Fibroblast of lung (primary cell): ENCODE measurements around the gene APAF1. TPM values are rescaled to one million over a fixed set of nuclear protein-coding genes. Genes with fewer than 3 reads are reported as not detected.

Experiments
- DNase-seq, 2 donors: peaks; one replicate each; pipeline versions ENCODE4 v3.0.0 to v3.0.0-alpha.2; 2010; ENCODE audit warnings: low read depth in 2 of 2
- H2AFZ ChIP-seq: 2 replicates; pipeline ENCODE4 v1.5.1; 2012; ENCODE audit warnings: low read length, control low read depth, inconsistent platforms
- H3K27ac ChIP-seq: 2 replicates; pipeline ENCODE4 v1.5.1; 2011; ENCODE audit warnings: low read length, control low read depth; ENCODE audit not compliant: insufficient read depth
- H3K27me3 ChIP-seq: 2 replicates; pipeline ENCODE4 v1.5.1; 2011; ENCODE audit warnings: mild to moderate bottlenecking, low read length; ENCODE audit not compliant: control insufficient read depth, insufficient read depth
- H3K36me3 ChIP-seq: 2 replicates; pipeline ENCODE4 v1.5.1; 2011; ENCODE audit warnings: low read length; ENCODE audit not compliant: control insufficient read depth, insufficient read depth
- H3K4me1 ChIP-seq: 2 replicates; pipeline ENCODE4 v1.5.1; 2011; ENCODE audit warnings: low read length; ENCODE audit not compliant: control insufficient read depth, insufficient read depth; ENCODE audit errors: extremely low read depth
- H3K4me2 ChIP-seq: 2 replicates; pipeline ENCODE4 v1.5.1; 2011; ENCODE audit warnings: low read length, control low read depth; ENCODE audit not compliant: insufficient read depth; ENCODE audit errors: extremely low read depth
- H3K4me3 ChIP-seq, 4 experiments: fragments of 200-600 bp in 1 of 4; sonication (generic) in 1 of 4; replicated peaks in 1 of 4; 2 replicates each; pipeline ENCODE4 v1.5.1; 2011 to 2016; ENCODE audit warnings: low read length in 4 of 4, low read depth in 3 of 4, mild to moderate bottlenecking in 3 of 4, control low read depth in 2 of 4, inconsistent platforms in 1 of 4, mixed read lengths in 1 of 4; ENCODE audit not compliant: insufficient read depth in 1 of 4; ENCODE audit errors: control extremely low read depth in 1 of 4
- H3K79me2 ChIP-seq: 2 replicates; pipeline ENCODE4 v1.5.1; 2012; ENCODE audit warnings: mild to moderate bottlenecking, low read length, inconsistent platforms; ENCODE audit not compliant: control insufficient read depth, insufficient read depth
- H3K9ac ChIP-seq: 2 replicates; pipeline ENCODE4 v1.5.1; 2011; ENCODE audit warnings: mild to moderate bottlenecking, low read length, control low read depth; ENCODE audit not compliant: insufficient read depth
- H3K9me3 ChIP-seq: 2 replicates; pipeline ENCODE4 v1.5.1; 2012; ENCODE audit warnings: low read depth, low read length; ENCODE audit not compliant: control insufficient read depth, insufficient read depth
- H4K20me1 ChIP-seq: 2 replicates; pipeline ENCODE4 v1.5.1; 2011; ENCODE audit warnings: low read length; ENCODE audit not compliant: control insufficient read depth, insufficient read depth; ENCODE audit errors: extremely low read depth
- CTCF ChIP-seq, 2 donors: IDR thresholded peaks in 1 of 2; conservative IDR thresholded peaks in 1 of 2; 1 replicate in 1 of 2; 2 replicates in 1 of 2; pipeline ENCODE4 v1.5.1; 2011 to 2012; ENCODE audit warnings: low read length in 2 of 2, control low read depth in 1 of 2, inconsistent platforms in 1 of 2, low read depth in 1 of 2, mild to moderate bottlenecking in 1 of 2
- EZH2 ChIP-seq: IDR thresholded peaks from 2 replicates; pipeline ENCODE4 v1.5.1; 2012; ENCODE audit warnings: low read length, control low read depth, mild to moderate bottlenecking; ENCODE audit errors: missing control alignments
- polyA plus RNA-seq, 2 donors: library from polyadenylated mRNA; depleted of rRNA in 1 of 2; stranded (reverse) in 1 of 2; unstranded in 1 of 2; fragments of >200 nt; gene quantifications; 2 replicates each; pipeline ENCODE4 v1.2.1, GENCODE V29; 2011 to 2012; ENCODE audit warnings: missing spikeins in 1 of 2
- total RNA-seq: library from RNA; depleted of rRNA; stranded (reverse); fragments of >200 nt; gene quantifications from 2 replicates; pipeline ENCODE4 v1.2.1, GENCODE V29; 2014

Gene APAF1
- total and polyA plus RNA-seq, 2 donors (not counting 1 experiment from before 2014, with no cell fraction given): 13.6 to 23.3 TPM

- H3K27me3 ChIP-seq: no peaks in the 10 kb centered on the region
- no peaks in the 10 kb centered on the region for H3K36me3 ChIP-seq
- H4K20me1 ChIP-seq: no peaks in the 10 kb centered on the region
- TF ChIP-seq CTCF (conservative IDR thresholded peaks at IDR 0.05 in 1 of 2, IDR thresholded peaks at IDR 0.05 in 1 of 2; ENCODE audit: low read depth in 1 of 2, low read length in 2 of 2): no peak
- no peak overlapping the region for H2AFZ ChIP-seq
- H3K27ac ChIP-seq: no peak overlapping the region
- H3K4me3 ChIP-seq: no peak overlapping the region
- no peaks in the 10 kb centered on the region for H3K9me3 ChIP-seq
- no peak overlapping the region for H3K9ac ChIP-seq
- DNase-seq: peak in 1 of 2 donors; percentile 48
- peaks cover 5% of the 10 kb centered on the region for H3K4me1 ChIP-seq
- no peak overlapping the region for H3K4me2 ChIP-seq
- H3K79me2 ChIP-seq: no peaks in the 10 kb centered on the region
Measured at GRCh38 chr12:98738002-98738401, 92.9 kb downstream of the APAF1 start.

- Histone ChIP-seq H4K20me1 (no peaks in the 10 kb centered on the region), H3K79me2 (no peaks in the 10 kb centered on the region), H2AFZ (no peak overlapping the region), H3K4me1 (peaks cover 5% of the 10 kb centered on the region), H3K4me2 (no peak overlapping the region), H3K36me3 (no peaks in the 10 kb centered on the region), H3K4me3 (no peak overlapping the region), H3K9me3 (no peaks in the 10 kb centered on the region), H3K27me3 (no peaks in the 10 kb centered on the region), H3K27ac (no peak overlapping the region), H3K9ac (no peak overlapping the region)
- TF ChIP-seq EZH2: no peak
- TF ChIP-seq CTCF (conservative IDR thresholded peaks at IDR 0.05 in 1 of 2, IDR thresholded peaks at IDR 0.05 in 1 of 2; ENCODE audit: low read depth in 1 of 2, low read length in 2 of 2): no peak
- no peak for DNase-seq
Measured at GRCh38 chr12:98738539-98738938, 93.4 kb downstream of the APAF1 start.

- no peaks in the 10 kb centered on the region for H3K36me3 ChIP-seq
- TF ChIP-seq CTCF (conservative IDR thresholded peaks at IDR 0.05 in 1 of 2, IDR thresholded peaks at IDR 0.05 in 1 of 2; ENCODE audit: low read depth in 1 of 2, low read length in 2 of 2) (no peak), EZH2 (no peak)
- no peaks in the 10 kb centered on the region for H4K20me1 ChIP-seq
- H3K9ac ChIP-seq: no peak overlapping the region
- no peak overlapping the region for H3K4me2 ChIP-seq
- no peaks in the 10 kb centered on the region for H3K9me3 ChIP-seq
- H2AFZ ChIP-seq: no peak overlapping the region
- H3K4me3 ChIP-seq: no peak overlapping the region
- H3K27me3 ChIP-seq: no peaks in the 10 kb centered on the region
- no peak overlapping the region for H3K27ac ChIP-seq
- H3K4me1 ChIP-seq: peaks cover 5% of the 10 kb centered on the region
- no peak for DNase-seq
- H3K79me2 ChIP-seq: no peaks in the 10 kb centered on the region
Measured at GRCh38 chr12:98740751-98741150, 95.7 kb downstream of the APAF1 start.
